22Rv1 (cell line): ENCODE measurements around the gene NEK4.

Experiments
- CTCF ChIP-seq: fragments of 450-650 bp; IDR thresholded peaks from 2 replicates; pipeline ENCODE4 v1.5.1; 2017; ENCODE audit warnings: mild to moderate bottlenecking
- ZFX ChIP-seq: fragments of 450-650 bp; IDR thresholded peaks from 2 replicates; pipeline ENCODE4 v1.6.1; 2017; ENCODE audit warnings: antibody characterized with exemption, borderline replicate concordance

GRCh38 chr3:52790741-52791140 is 20.0 kb upstream of the NEK4 start:
- TF ChIP-seq CTCF: no peak
- no peak for TF ChIP-seq ZFX
